Ascending aorta (tissue), 2 donors: ENCODE data around the gene STK4. TPM values are rescaled to one million over a fixed set of nuclear protein-coding genes. Genes with fewer than 3 reads are reported as not detected.

Source experiments
- DNase-seq, 2 donors: peaks; one replicate each; pipeline ENCODE4 v3.0.0-alpha.2; 2019; ENCODE audit warnings: low spot score in 2 of 2
- H3K27ac ChIP-seq, 2 donors: fragments of 200-600 bp; sonication (generic); one replicate each; pipeline ENCODE4 v1.5.1; 2016 to 2017; ENCODE audit warnings: mild to moderate bottlenecking in 1 of 2
- H3K27me3 ChIP-seq: fragments of 200-600 bp; sonication (generic); one replicate; pipeline ENCODE4 v1.5.1; 2017
- H3K36me3 ChIP-seq, 2 donors: fragments of 200-600 bp; sonication (generic); one replicate each; pipeline ENCODE4 v1.5.1; 2016
- H3K4me1 ChIP-seq, 2 donors: fragments of 200-600 bp; sonication (generic); one replicate each; pipeline ENCODE4 v1.5.1; 2016 to 2017; ENCODE audit warnings: mild to moderate bottlenecking in 1 of 2
- H3K4me3 ChIP-seq, 2 donors: fragments of 200-600 bp; sonication (generic); one replicate each; pipeline ENCODE4 v1.5.1; 2016 to 2017; ENCODE audit warnings: mild to moderate bottlenecking in 1 of 2
- H3K9me3 ChIP-seq, 2 donors: fragments of 200-600 bp; sonication (generic); one replicate each; pipeline ENCODE4 v1.5.1; 2016
- intact Hi-C: fragments of 100-400 bp; cut with DNase I; formaldehyde crosslinking; loops from one replicate; pipeline ENCODE4 v1.15.1; 2023
- total RNA-seq: library from RNA; depleted of rRNA; stranded (reverse); fragments of >200 nt; gene quantifications from one replicate; pipeline ENCODE4 v1.1.0, GENCODE V29; 2016
- TF ChIP-seq, protein P1 (sequence below), 3 experiments: fragments of 200-600 bp in 2 of 3; fragments of 450-650 bp in 1 of 3; sonication (generic) in 2 of 3; IDR thresholded peaks; one replicate each; pipeline ENCODE4 v1.5.1; 2016 to 2019; ENCODE audit warnings: antibody characterized with exemption in 3 of 3, mild to moderate bottlenecking in 1 of 3, moderate library complexity in 1 of 3

The STK4 gene
- total RNA-seq, 1 donor from 2014 or later, result 20.6 TPM

DNA sequence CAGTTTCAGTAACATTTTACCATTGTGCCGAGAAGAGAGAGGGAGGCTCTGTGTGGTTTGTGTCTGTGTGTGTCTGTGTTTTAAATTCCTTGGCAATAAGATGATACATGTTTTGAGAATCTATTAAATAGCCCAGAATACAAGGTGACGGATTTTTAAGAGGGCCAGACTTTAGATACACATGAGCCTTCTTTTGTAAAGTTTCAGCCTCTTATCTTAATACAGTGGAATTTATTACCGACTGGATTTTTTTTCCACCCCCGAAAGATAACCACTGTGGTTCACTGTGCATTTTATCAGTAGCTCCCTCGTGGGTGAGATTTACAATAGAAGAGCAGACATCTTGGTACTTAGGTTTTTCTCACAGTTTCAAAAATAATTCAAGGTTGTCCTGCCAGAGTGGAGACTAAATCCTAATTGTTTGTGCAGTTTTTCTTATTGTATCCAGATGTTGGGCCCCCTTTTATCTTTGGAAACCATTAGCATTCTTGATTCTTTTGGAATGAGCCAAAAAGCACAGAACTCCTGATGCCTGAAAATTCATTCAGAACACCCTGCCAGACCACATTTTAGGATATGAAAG, 49.9 kb downstream of the STK4 start:
- TF ChIP-seq, protein P1, sequence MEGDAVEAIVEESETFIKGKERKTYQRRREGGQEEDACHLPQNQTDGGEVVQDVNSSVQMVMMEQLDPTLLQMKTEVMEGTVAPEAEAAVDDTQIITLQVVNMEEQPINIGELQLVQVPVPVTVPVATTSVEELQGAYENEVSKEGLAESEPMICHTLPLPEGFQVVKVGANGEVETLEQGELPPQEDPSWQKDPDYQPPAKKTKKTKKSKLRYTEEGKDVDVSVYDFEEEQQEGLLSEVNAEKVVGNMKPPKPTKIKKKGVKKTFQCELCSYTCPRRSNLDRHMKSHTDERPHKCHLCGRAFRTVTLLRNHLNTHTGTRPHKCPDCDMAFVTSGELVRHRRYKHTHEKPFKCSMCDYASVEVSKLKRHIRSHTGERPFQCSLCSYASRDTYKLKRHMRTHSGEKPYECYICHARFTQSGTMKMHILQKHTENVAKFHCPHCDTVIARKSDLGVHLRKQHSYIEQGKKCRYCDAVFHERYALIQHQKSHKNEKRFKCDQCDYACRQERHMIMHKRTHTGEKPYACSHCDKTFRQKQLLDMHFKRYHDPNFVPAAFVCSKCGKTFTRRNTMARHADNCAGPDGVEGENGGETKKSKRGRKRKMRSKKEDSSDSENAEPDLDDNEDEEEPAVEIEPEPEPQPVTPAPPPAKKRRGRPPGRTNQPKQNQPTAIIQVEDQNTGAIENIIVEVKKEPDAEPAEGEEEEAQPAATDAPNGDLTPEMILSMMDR (IDR thresholded peaks at IDR 0.05), result no peak
- Histone ChIP-seq H3K9me3 (no peaks in the 10 kb centered on the region), H3K27ac (no peak overlapping the region), H3K36me3 (peaks cover 2 to 9% of the 10 kb centered on the region in 2 donors), H3K4me3 (no peak overlapping the region), H3K27me3 (no peaks in the 10 kb centered on the region), H3K4me1 (no peaks in the 10 kb centered on the region)
- intact Hi-C loops, result no loop called here
- no peak for DNase-seq

DNA sequence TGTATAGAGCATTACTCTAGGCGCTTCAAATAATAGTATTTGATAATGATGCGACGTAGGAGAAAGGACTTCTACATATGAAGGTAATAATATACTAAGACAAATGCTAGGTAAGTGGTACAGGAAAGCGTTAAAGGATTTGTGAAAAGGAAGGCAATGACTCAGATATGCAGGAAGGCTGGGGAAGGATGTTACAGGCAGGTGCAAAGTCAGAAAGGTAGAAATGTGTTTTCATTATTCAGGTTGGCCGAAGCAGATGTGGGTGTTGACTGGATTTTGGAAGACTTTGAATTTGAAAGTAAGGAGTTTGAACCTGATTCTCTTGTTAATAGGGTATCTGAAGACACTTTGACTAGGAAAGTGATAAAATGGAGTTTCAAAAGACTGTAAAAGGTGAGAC, 51.0 kb downstream of the STK4 start:
- Histone ChIP-seq H3K27me3 (no peaks in the 10 kb centered on the region), H3K27ac (no peak overlapping the region), H3K9me3 (no peaks in the 10 kb centered on the region), H3K4me1 (no peaks in the 10 kb centered on the region), H3K4me3 (no peak overlapping the region), H3K36me3 (peaks cover 2 to 9% of the 10 kb centered on the region in 2 donors)
- intact Hi-C loops, result no loop called here
- TF ChIP-seq, protein P1 (IDR thresholded peaks at IDR 0.05), result no peak
- DNase-seq, result no peak

DNA sequence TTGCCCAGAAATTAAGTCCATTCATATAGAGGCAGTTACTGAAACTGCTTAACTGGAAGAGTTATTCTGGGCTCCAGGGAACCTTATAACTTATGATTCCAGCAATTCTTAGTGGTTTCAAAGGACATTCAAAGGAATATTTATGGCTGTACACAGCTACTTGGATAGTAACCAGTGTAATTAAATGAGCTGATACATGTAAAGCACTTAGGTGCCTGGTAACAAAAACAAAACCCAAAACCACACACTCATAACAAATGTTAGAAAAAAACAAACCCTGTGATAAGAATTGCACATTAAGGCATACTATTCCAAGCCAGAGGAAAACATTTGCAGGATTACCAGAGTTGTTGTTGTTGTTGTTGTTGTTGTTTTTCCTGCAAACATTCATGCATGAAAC, 51.5 kb downstream of the STK4 start:
- Histone ChIP-seq H3K36me3 (peaks cover 2 to 9% of the 10 kb centered on the region in 2 donors), H3K27me3 (no peaks in the 10 kb centered on the region), H3K4me1 (no peaks in the 10 kb centered on the region), H3K27ac (no peak overlapping the region), H3K9me3 (no peaks in the 10 kb centered on the region), H3K4me3 (no peak overlapping the region)
- no peak for DNase-seq
- intact Hi-C loops, result no loop called here
- TF ChIP-seq, protein P1 (IDR thresholded peaks at IDR 0.05), result no peak

DNA sequence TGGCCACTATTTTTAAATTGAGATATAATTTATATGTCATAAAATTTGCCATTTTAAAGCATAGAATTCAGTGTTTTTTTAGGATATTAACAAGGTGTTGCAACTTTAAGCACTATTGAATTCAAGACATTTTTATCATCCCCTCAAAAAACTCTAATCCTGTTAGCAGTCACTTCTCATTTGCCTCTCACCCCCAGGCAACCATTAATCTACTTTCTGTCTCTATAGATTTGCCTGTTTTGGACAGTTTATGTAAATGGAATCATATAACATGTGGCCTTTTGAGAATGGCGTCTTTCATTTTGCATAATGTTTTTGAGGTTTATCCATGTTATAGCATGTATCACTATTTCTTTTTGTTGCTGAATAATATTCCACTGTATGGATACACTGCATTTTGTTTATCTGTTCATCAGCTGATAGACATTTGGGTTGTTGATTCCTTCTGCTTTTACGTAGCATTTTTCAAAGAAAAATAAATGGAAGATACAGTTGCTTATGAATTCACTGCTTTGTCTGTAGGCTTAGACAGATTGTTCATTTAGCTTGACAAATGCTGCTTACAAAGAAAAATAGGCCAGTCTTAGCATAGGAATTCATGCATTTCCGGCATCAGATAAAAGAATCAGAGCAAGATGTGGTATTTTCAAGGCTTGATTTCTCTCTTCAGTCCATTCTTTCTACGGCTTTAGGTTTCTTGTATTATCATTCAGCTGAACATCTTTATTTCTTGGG, 52.9 kb downstream of the STK4 start:
- TF ChIP-seq, protein P1 (IDR thresholded peaks at IDR 0.05), result no peak
- Histone ChIP-seq H3K9me3 (no peaks in the 10 kb centered on the region), H3K36me3 (peaks cover 2 to 9% of the 10 kb centered on the region in 2 donors), H3K4me3 (no peak overlapping the region), H3K4me1 (no peaks in the 10 kb centered on the region), H3K27me3 (no peaks in the 10 kb centered on the region), H3K27ac (no peak overlapping the region)
- no peak for DNase-seq
- intact Hi-C loops, result no loop called here

DNA sequence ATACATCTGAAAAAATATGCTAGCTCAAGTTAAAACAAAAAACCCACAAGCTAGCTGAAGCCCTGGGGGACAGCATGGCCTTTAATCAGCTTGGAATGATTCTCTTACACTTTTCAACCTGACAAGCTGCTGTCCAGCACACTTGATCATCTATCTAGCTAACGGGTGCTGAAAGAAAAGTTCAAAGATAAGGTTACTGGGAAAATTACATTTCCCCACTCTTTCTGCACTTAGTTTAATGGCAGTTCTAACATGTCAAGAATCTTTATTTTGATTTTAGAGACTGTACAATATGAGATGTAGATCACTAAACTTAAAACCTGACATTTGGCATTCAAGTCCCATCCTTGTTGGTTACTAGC, 53.4 kb downstream of the STK4 start:
- no peaks in the 10 kb centered on the region for H3K4me1 ChIP-seq
- TF ChIP-seq, protein P1 (IDR thresholded peaks at IDR 0.05), result no peak
- no peak overlapping the region for H3K4me3 ChIP-seq
- DNase-seq, result no peak
- peaks cover 2 to 9% of the 10 kb centered on the region in 2 donors for H3K36me3 ChIP-seq
- H3K27ac ChIP-seq, result no peak overlapping the region
- H3K27me3 ChIP-seq, result no peaks in the 10 kb centered on the region
- intact Hi-C loops, result no loop called here
- no peaks in the 10 kb centered on the region for H3K9me3 ChIP-seq
